Epidermal melanocyte (primary cell): ENCODE results near the gene ARF5.

Experiments
- DNase-seq: peaks from one replicate; pipeline ENCODE4 v3.0.0; 2011; ENCODE audit warnings: low spot score; ENCODE audit not compliant: insufficient read length

Gene ARF5

GRCh38 chr7:127588697-127589482 is 679 bp downstream of the ARF5 start:
- peak; percentile 61 for DNase-seq

GRCh38 chr7:127589896-127590295 is 1.7 kb downstream of the ARF5 start:
- no peak for DNase-seq

- DNase-seq, result no peak
These were observed 3.0 kb downstream of the ARF5 start for GRCh38 chr7:127591189-127591588.

- DNase-seq, result peak; percentile 1
These were observed 3.4 kb downstream of the ARF5 start for GRCh38 chr7:127591591-127591990.

GRCh38 chr7:127592550-127592949 is 4.3 kb downstream of the ARF5 start:
- DNase-seq, result no peak

GRCh38 chr7:127594490-127594889 is 6.3 kb downstream of the ARF5 start:
- DNase-seq, result peak; percentile 8

GRCh38 chr7:127595737-127596136 is 7.5 kb downstream of the ARF5 start:
- DNase-seq, result no peak

- DNase-seq, result peak; percentile 6
These were observed 10.1 kb downstream of the ARF5 start for GRCh38 chr7:127598318-127598717.

- peak; percentile 72 for DNase-seq
These were observed 12.7 kb downstream of the ARF5 start for GRCh38 chr7:127600885-127601284.

GRCh38 chr7:127608446-127608845 is 20.2 kb downstream of the ARF5 start:
- DNase-seq, result no peak

- no peak for DNase-seq
These were observed 21.1 kb downstream of the ARF5 start for GRCh38 chr7:127609297-127609696.

GRCh38 chr7:127612263-127612662 is 24.1 kb downstream of the ARF5 start:
- no peak for DNase-seq

- no peak for DNase-seq
These were observed 28.5 kb downstream of the ARF5 start for GRCh38 chr7:127616724-127617123.

- DNase-seq, result no peak
These were observed 29.8 kb downstream of the ARF5 start, which contains the start of gene PAX4 for GRCh38 chr7:127618042-127618441. Gene PAX4 (minus strand): TSS chr7:127618142. CDS start chr7:127615928, 2,214 bp downstream.

- no peak for DNase-seq
These were observed 30.6 kb downstream of the ARF5 start for GRCh38 chr7:127618775-127619174.

GRCh38 chr7:127619681-127620405 is 31.6 kb downstream of the ARF5 start:
- DNase-seq, result no peak

GRCh38 chr7:127620406-127621233 is 32.4 kb downstream of the ARF5 start:
- DNase-seq, result no peak

- DNase-seq, result no peak
These were observed 37.1 kb downstream of the ARF5 start for GRCh38 chr7:127625331-127625730.

GRCh38 chr7:127628445-127628844 is 40.2 kb downstream of the ARF5 start:
- DNase-seq, result no peak

- no peak for DNase-seq
These were observed 41.1 kb downstream of the ARF5 start for GRCh38 chr7:127629268-127629854.

GRCh38 chr7:127632276-127632910 is 44.2 kb downstream of the ARF5 start:
- DNase-seq, result no peak
